ENCODE results near the gene CD93.

CD93 gene

DNA sequence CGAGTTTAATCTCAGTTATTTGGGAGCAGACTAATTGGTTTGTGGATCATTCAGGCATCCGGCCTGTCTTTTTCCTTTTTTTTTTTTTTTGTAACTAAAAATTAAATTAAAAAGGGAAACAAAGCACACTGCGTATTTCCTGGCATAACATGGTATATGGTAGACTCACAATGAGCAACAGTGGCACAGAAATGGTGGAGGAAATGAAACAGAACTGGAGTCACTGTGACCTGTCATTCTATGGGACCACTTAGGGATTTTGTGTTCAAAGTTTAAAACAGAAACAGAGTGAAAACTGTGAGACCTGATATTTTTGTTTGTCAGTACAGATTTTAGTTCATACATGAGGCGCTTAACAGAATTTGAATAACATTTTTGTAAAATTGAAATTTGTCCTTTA, 4.8 kb upstream of the CD93 start:
- no peak for DNase-seq (ENCODE audit: low spot score)
- no peak for TF ChIP-seq CTCF (IDR thresholded peaks at IDR 0.05; ENCODE audit: extremely low read depth, insufficient read depth, missing control alignments)
- in situ Hi-C loops (cut with MboI; ENCODE audit: low pct_unique_long_range_greater_than_20kb, low sequenced_read_pairs, unreplicated experiment): no loop called here

DNA sequence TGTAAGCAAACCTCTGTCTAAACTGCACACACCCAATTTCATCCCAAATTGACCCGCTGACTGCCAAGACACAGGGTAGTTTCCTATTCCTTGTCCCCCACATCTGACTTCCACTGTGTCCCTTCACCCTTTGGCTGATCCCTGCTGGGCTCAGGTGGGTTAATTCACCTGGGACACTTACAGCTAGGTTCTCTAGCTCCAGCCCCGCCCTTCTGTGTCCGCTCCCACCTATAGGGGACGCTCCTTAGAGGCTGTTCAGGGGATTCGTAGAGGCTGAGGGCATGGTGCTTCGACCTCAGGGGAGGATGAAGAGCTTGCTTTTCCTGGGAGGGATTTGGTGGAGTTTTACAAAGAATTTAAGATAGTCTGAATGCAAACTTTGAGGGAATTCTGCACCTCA, 4.0 kb upstream of the CD93 start:
- no peak for DNase-seq (ENCODE audit: low spot score)
- in situ Hi-C loops (cut with MboI; ENCODE audit: low pct_unique_long_range_greater_than_20kb, low sequenced_read_pairs, unreplicated experiment): no loop called here
- no peak for TF ChIP-seq CTCF (IDR thresholded peaks at IDR 0.05; ENCODE audit: extremely low read depth, insufficient read depth, missing control alignments)

- DNase-seq (ENCODE audit: low spot score): no peak
- in situ Hi-C loops (cut with MboI; ENCODE audit: low pct_unique_long_range_greater_than_20kb, low sequenced_read_pairs, unreplicated experiment): no loop called here
- no peak for TF ChIP-seq CTCF (IDR thresholded peaks at IDR 0.05; ENCODE audit: extremely low read depth, insufficient read depth, missing control alignments)
Observed at GRCh38 chr20:23088866-23089265, 2.7 kb upstream of the CD93 start.

GRCh38 chr20:23087587-23088251, 1.6 kb upstream of the CD93 start:
- TF ChIP-seq CTCF (IDR thresholded peaks at IDR 0.05; ENCODE audit: extremely low read depth, insufficient read depth, missing control alignments): no peak
- in situ Hi-C loops (cut with MboI; ENCODE audit: low pct_unique_long_range_greater_than_20kb, low sequenced_read_pairs, unreplicated experiment): no loop called here
- no peak for DNase-seq (ENCODE audit: low spot score)

DNA sequence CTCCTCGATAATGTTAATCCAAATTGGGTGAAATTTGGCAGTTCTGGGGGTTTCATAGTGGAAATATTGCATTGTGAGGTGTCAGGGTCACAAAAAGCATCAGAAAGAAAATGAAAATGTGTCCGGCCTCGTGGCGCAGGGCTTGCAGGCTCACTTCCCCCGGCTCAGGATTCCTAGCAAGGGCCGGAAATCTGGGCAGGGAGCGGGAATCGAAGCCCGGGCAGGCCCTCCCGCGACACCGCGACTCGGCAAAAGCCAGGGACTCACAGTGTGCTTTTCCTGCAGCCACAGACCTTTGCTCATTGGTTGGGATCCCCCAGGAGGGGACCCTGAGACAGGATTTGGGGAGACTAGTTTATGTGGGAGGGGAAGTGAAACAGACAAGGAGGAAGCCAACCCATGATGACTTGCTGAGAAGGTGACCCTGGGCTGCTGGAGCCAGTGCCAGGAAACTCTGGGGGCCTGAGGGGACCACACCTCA, 847 bp upstream of the CD93 start:
- DNase-seq (ENCODE audit: low spot score): no peak
- no peak for TF ChIP-seq CTCF (IDR thresholded peaks at IDR 0.05; ENCODE audit: extremely low read depth, insufficient read depth, missing control alignments)
- in situ Hi-C loops (cut with MboI; ENCODE audit: low pct_unique_long_range_greater_than_20kb, low sequenced_read_pairs, unreplicated experiment): no loop called here

GRCh38 chr20:23085436-23086055, 578 bp downstream of the CD93 start:
- TF ChIP-seq CTCF (IDR thresholded peaks at IDR 0.05; ENCODE audit: extremely low read depth, insufficient read depth, missing control alignments): no peak
- no peak for DNase-seq (ENCODE audit: low spot score)

More at GRCh38 chr20:23085436-23086055, 578 bp downstream of the CD93 start:
- in situ Hi-C loops (cut with MboI; ENCODE audit: low pct_unique_long_range_greater_than_20kb, low sequenced_read_pairs, unreplicated experiment): no loop called here

Measured in GM13977 (cell line).